Measurements from ENCODE around the gene FOXP1. TPM values are rescaled to one million over a fixed set of nuclear protein-coding genes. Genes with fewer than 3 reads are reported as not detected.

Gene FOXP1
- total and polyA plus RNA-seq, 3 experiments from 2014 or later = 142 to 185 (median 147) TPM

GRCh38 chr3:71428841-71429596 lies 154.5 kb downstream of the FOXP1 start:
- ChIA-PET POLR2A (no interaction called here), CTCF (interaction anchor here (0.9 to 1.6 kb wide), 3 partner anchors 9 to 16 kb away, joined by 3 read pairs; no protein-coding TSS in a partner anchor)
- Mint-ChIP-seq H3K27ac (peak overlapping the region in 4 of 8 donors; percentile 27 to 63 (median 51)), H3K27me3 (no peaks in the 10 kb centered on the region), H3K36me3 (peaks cover 15 to 37% (median 16%) of the 10 kb centered on the region in 3 donors), H3K4me1 (peaks cover 74 to 96% (median 95%) of the 10 kb centered on the region in 3 donors), H3K9me3 (no peaks in the 10 kb centered on the region), H3K4me3 (peak overlapping the region in 2 of 7 donors; percentile 5 to 36)
- H3K4me3 ChIP-seq (ENCODE audit: low read length) = no peak overlapping the region
- H3K9me3 ChIP-seq (ENCODE audit: low read length) = no peaks in the 10 kb centered on the region
- DNase-seq = peak in 1 of 5 donors; percentile 45
- peaks cover 86% of the 10 kb centered on the region for H3K4me1 ChIP-seq (ENCODE audit: insufficient read depth, low read length)
- H3K27ac ChIP-seq (ENCODE audit: low read depth, low read length) = no peak overlapping the region
- H3K27me3 ChIP-seq (ENCODE audit: insufficient read depth, low read length, poor library complexity, severe bottlenecking) = no peaks in the 10 kb centered on the region
- no peaks in the 10 kb centered on the region for H3K36me3 ChIP-seq (ENCODE audit: insufficient read depth, low read length)

GRCh38 chr3:71425491-71426071 lies 157.9 kb downstream of the FOXP1 start:
- H3K27me3 ChIP-seq (ENCODE audit: insufficient read depth, low read length, poor library complexity, severe bottlenecking) = no peaks in the 10 kb centered on the region
- peaks cover 71 to 96% (median 95%) of the 10 kb centered on the region in 3 donors for H3K4me1 Mint-ChIP-seq
- peaks cover 84% of the 10 kb centered on the region for H3K4me1 ChIP-seq (ENCODE audit: insufficient read depth, low read length)
- ChIA-PET CTCF (interaction anchor here (0.9 to 1.1 kb wide), 3 partner anchors 8 to 30 kb away, joined by 3 to 5 read pairs (median 4); no protein-coding TSS in a partner anchor), POLR2A (interaction anchor here (1.5 kb wide), 1 partner anchor 15 kb away, joined by 3 read pairs; no protein-coding TSS in a partner anchor)
- H3K36me3 ChIP-seq (ENCODE audit: insufficient read depth, low read length) = no peaks in the 10 kb centered on the region
- no peaks in the 10 kb centered on the region for H3K9me3 ChIP-seq (ENCODE audit: low read length)
- H3K4me3 Mint-ChIP-seq = peak overlapping the region in 1 of 7 donors; percentile 12
- H3K27me3 Mint-ChIP-seq = peaks cover 0 to 2% of the 10 kb centered on the region in 2 donors
- H3K36me3 Mint-ChIP-seq = peaks cover 15 to 41% (median 18%) of the 10 kb centered on the region in 3 donors
- H3K9me3 Mint-ChIP-seq = no peaks in the 10 kb centered on the region
- H3K4me3 ChIP-seq (ENCODE audit: low read length) = no peak overlapping the region
- H3K27ac ChIP-seq (ENCODE audit: low read depth, low read length) = no peak overlapping the region
- DNase-seq = no peak
- H3K27ac Mint-ChIP-seq = peak overlapping the region in 7 of 8 donors; percentile 3 to 63 (median 46)

- H3K27me3 ChIP-seq (ENCODE audit: insufficient read depth, low read length, poor library complexity, severe bottlenecking) = no peaks in the 10 kb centered on the region
- peak overlapping the region in 6 of 7 donors; percentile 49 to 82 (median 58) for H3K4me3 Mint-ChIP-seq
- ChIA-PET POLR2A (interaction anchor here (0.9 kb wide), 1 partner anchor 9 kb away, joined by 5 read pairs; no protein-coding TSS in a partner anchor), CTCF (interaction anchor here (0.9 to 2.0 kb wide), 2 partner anchors 9 to 20 kb away, joined by 3 to 7 read pairs; no protein-coding TSS in a partner anchor)
- peak overlapping the region; percentile 86 to 98 (median 96) for H3K27ac Mint-ChIP-seq
- peaks cover 0 to 2% of the 10 kb centered on the region in 2 donors for H3K27me3 Mint-ChIP-seq
- H3K4me1 Mint-ChIP-seq = peaks cover 74 to 95% (median 93%) of the 10 kb centered on the region in 3 donors
- no peak overlapping the region for H3K27ac ChIP-seq (ENCODE audit: low read depth, low read length)
- no peaks in the 10 kb centered on the region for H3K36me3 ChIP-seq (ENCODE audit: insufficient read depth, low read length)
- H3K4me1 ChIP-seq (ENCODE audit: insufficient read depth, low read length) = peaks cover 79% of the 10 kb centered on the region
- peaks cover 15 to 31% (median 15%) of the 10 kb centered on the region in 3 donors for H3K36me3 Mint-ChIP-seq
- H3K9me3 Mint-ChIP-seq = no peaks in the 10 kb centered on the region
- no peaks in the 10 kb centered on the region for H3K9me3 ChIP-seq (ENCODE audit: low read length)
- H3K4me3 ChIP-seq (ENCODE audit: low read length) = peak overlapping the region; percentile 1
- no peak for DNase-seq
Measured at GRCh38 chr3:71423151-71423906, 160.2 kb downstream of the FOXP1 start.

- peak in 4 of 5 donors; percentile 18 to 72 (median 71) for DNase-seq
- Histone ChIP-seq H3K4me3 (ENCODE audit: low read length) (peak overlapping the region; percentile 24), H3K4me1 (ENCODE audit: insufficient read depth, low read length) (peaks cover 83% of the 10 kb centered on the region), H3K27ac (ENCODE audit: low read depth, low read length) (peak overlapping the region; percentile 47), H3K27me3 (ENCODE audit: insufficient read depth, low read length, poor library complexity, severe bottlenecking) (no peaks in the 10 kb centered on the region), H3K9me3 (ENCODE audit: low read length) (no peaks in the 10 kb centered on the region), H3K36me3 (ENCODE audit: insufficient read depth, low read length) (no peaks in the 10 kb centered on the region)
- peaks cover 5 to 21% (median 10%) of the 10 kb centered on the region in 3 donors for H3K36me3 Mint-ChIP-seq
- POLR2A ChIA-PET = interaction anchor here (0.6 to 1.1 kb wide), 4 partner anchors 10 to 306 kb away, joined by 3 to 6 read pairs (median 4); no protein-coding TSS in a partner anchor
- peaks cover 0 to 2% of the 10 kb centered on the region in 2 donors for H3K27me3 Mint-ChIP-seq
- H3K4me3 Mint-ChIP-seq = peak overlapping the region; percentile 22 to 82 (median 63)
- peak overlapping the region; percentile 86 to 98 (median 96) for H3K27ac Mint-ChIP-seq
- no peaks in the 10 kb centered on the region for H3K9me3 Mint-ChIP-seq
- H3K4me1 Mint-ChIP-seq = peaks cover 76 to 95% (median 93%) of the 10 kb centered on the region in 3 donors
- CTCF ChIA-PET = interaction anchor here (1.0 to 2.0 kb wide), 4 partner anchors 10 to 47 kb away, joined by 3 to 7 read pairs (median 5); no protein-coding TSS in a partner anchor
Measured at GRCh38 chr3:71421820-71422566, 161.5 kb downstream of the FOXP1 start.

- H3K27ac Mint-ChIP-seq = peak overlapping the region; percentile 86 to 98 (median 96)
- H3K4me3 Mint-ChIP-seq = peak overlapping the region; percentile 22 to 82 (median 63)
- POLR2A ChIA-PET = interaction anchor here (1.1 kb wide), 2 partner anchors 35 to 52 kb away, joined by 3 read pairs; no protein-coding TSS in a partner anchor
- H3K27me3 Mint-ChIP-seq = peaks cover 0 to 2% of the 10 kb centered on the region in 2 donors
- H3K4me1 ChIP-seq (ENCODE audit: insufficient read depth, low read length) = peaks cover 89% of the 10 kb centered on the region
- H3K27me3 ChIP-seq (ENCODE audit: insufficient read depth, low read length, poor library complexity, severe bottlenecking) = no peaks in the 10 kb centered on the region
- DNase-seq = no peak
- peak overlapping the region; percentile 5 for H3K4me3 ChIP-seq (ENCODE audit: low read length)
- H3K36me3 ChIP-seq (ENCODE audit: insufficient read depth, low read length) = no peaks in the 10 kb centered on the region
- CTCF ChIA-PET = interaction anchor here (1.0 to 2.0 kb wide), 4 partner anchors 11 to 48 kb away, joined by 3 to 7 read pairs (median 5); no protein-coding TSS in a partner anchor
- H3K4me1 Mint-ChIP-seq = peaks cover 79 to 97% (median 94%) of the 10 kb centered on the region in 3 donors
- H3K36me3 Mint-ChIP-seq = peaks cover 5 to 19% (median 10%) of the 10 kb centered on the region in 3 donors
- H3K9me3 Mint-ChIP-seq = no peaks in the 10 kb centered on the region
- H3K27ac ChIP-seq (ENCODE audit: low read depth, low read length) = peak overlapping the region; percentile 47
- no peaks in the 10 kb centered on the region for H3K9me3 ChIP-seq (ENCODE audit: low read length)
Measured at GRCh38 chr3:71421475-71421819, 162.1 kb downstream of the FOXP1 start.

GRCh38 chr3:71419369-71419768 lies 164.2 kb downstream of the FOXP1 start:
- Mint-ChIP-seq H3K9me3 (no peaks in the 10 kb centered on the region), H3K36me3 (peaks cover 0 to 8% (median 5%) of the 10 kb centered on the region in 3 donors), H3K4me3 (no peak overlapping the region), H3K4me1 (peaks cover 85 to 97% (median 94%) of the 10 kb centered on the region in 3 donors), H3K27me3 (peaks cover 0 to 2% of the 10 kb centered on the region in 2 donors), H3K27ac (peak overlapping the region in 6 of 8 donors; percentile 31 to 86 (median 49))
- H3K9me3 ChIP-seq (ENCODE audit: low read length) = no peaks in the 10 kb centered on the region
- ChIA-PET POLR2A (interaction anchor here (0.6 kb wide), 1 partner anchor 24 kb away, joined by 3 read pairs; no protein-coding TSS in a partner anchor), CTCF (interaction anchor here (1.4 kb wide), 1 partner anchor 25 kb away, joined by 4 read pairs; no protein-coding TSS in a partner anchor)
- H3K27me3 ChIP-seq (ENCODE audit: insufficient read depth, low read length, poor library complexity, severe bottlenecking) = no peaks in the 10 kb centered on the region
- no peak overlapping the region for H3K4me3 ChIP-seq (ENCODE audit: low read length)
- no peak overlapping the region for H3K27ac ChIP-seq (ENCODE audit: low read depth, low read length)
- no peaks in the 10 kb centered on the region for H3K36me3 ChIP-seq (ENCODE audit: insufficient read depth, low read length)
- DNase-seq = no peak
- peaks cover 89% of the 10 kb centered on the region for H3K4me1 ChIP-seq (ENCODE audit: insufficient read depth, low read length)

Data from CD8-positive, alpha-beta memory T cell (primary cell).